HCT116 (cell line): Measurements from ENCODE around the gene C12orf57.

Source experiments
- CEBPB ChIP-seq: IDR thresholded peaks from 2 replicates; pipeline ENCODE4 v1.6.1; 2012; ENCODE audit warnings: low read depth
- CTCF ChIP-seq, 3 experiments: fragments of 200-600 bp in 1 of 3; sonication (generic) in 1 of 3; IDR thresholded peaks in 2 of 3; conservative IDR thresholded peaks in 1 of 3; 2 replicates each; pipeline ENCODE4 v1.5.1; 2012 to 2017; ENCODE audit warnings: low read depth in 2 of 3, low read length in 2 of 3, antibody characterized with exemption in 1 of 3, borderline replicate concordance in 1 of 3, control low read depth in 1 of 3, mild to moderate bottlenecking in 1 of 3, mixed read lengths in 1 of 3, mixed run types in 1 of 3, moderate library complexity in 1 of 3; ENCODE audit not compliant: insufficient read depth in 1 of 3
- EGR1 ChIP-seq: IDR thresholded peaks from 2 replicates; pipeline ENCODE4 v1.6.1; 2012; ENCODE audit warnings: low read depth
- EZH2 ChIP-seq: fragments of 200-600 bp; sonication (generic); IDR thresholded peaks from 2 replicates; pipeline ENCODE4 v1.6.1; 2017; ENCODE audit warnings: antibody characterized with exemption, mixed run types
- EZH2phosphoT487 ChIP-seq: fragments of 200-600 bp; IDR thresholded peaks from 2 replicates; pipeline ENCODE4 v1.6.1; 2018; ENCODE audit warnings: antibody characterized with exemption, borderline replicate concordance
- JUND ChIP-seq: IDR thresholded peaks from 2 replicates; pipeline ENCODE4 v1.6.1; 2012
- RAD21 ChIP-seq: IDR thresholded peaks from 2 replicates; pipeline ENCODE4 v1.6.1; 2012; ENCODE audit warnings: low read depth, mild to moderate bottlenecking
- TF ChIP-seq, protein P1 (sequence below): IDR thresholded peaks from 2 replicates; pipeline ENCODE4 v1.6.1; 2012

- TF ChIP-seq CEBPB (no peak), CTCF (IDR thresholded peaks at IDR 0.05 in 2 of 3, conservative IDR thresholded peaks at IDR 0.05 in 1 of 3; ENCODE audit: borderline replicate concordance in 1 of 3, insufficient read depth in 1 of 3, low read depth in 2 of 3, low read length in 2 of 3) (no peak), EZH2phosphoT487 (no peak), RAD21 (no peak), EZH2 (no peak), EGR1 (no peak), JUND (no peak)
- TF ChIP-seq, protein P1, sequence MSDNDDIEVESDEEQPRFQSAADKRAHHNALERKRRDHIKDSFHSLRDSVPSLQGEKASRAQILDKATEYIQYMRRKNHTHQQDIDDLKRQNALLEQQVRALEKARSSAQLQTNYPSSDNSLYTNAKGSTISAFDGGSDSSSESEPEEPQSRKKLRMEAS, result no peak
Observed at GRCh38 chr12:6950811-6951540, 7.2 kb downstream of the C12orf57 start, which contains the start of gene PTPN6.
